CD4-positive, alpha-beta T cell (primary cell): ENCODE data around the gene PCDH9. TPM values are rescaled to one million over a fixed set of nuclear protein-coding genes. Genes with fewer than 3 reads are reported as not detected.

ENCODE experiments used
- ATAC-seq: fragments of 200-7000 bp; cut with Tn5 transposase; one replicate; pipeline ENCODE4 v1.10.0; 2022; ENCODE audit warnings: mild to moderate bottlenecking; ENCODE audit not compliant: poor library complexity
- CTCF ChIA-PET: fragments of 350-600 bp; sonication (Branson Sonifier 250); formaldehyde crosslinking; loops from one replicate; lab custom pipeline; 2021; ENCODE audit warnings: antibody characterized with exemption, inconsistent platforms; lab: Charles Lee
- POLR2A ChIA-PET: fragments of 350-600 bp; sonication (Branson Sonifier 250); formaldehyde crosslinking; loops from one replicate; lab custom pipeline; 2021; ENCODE audit warnings: antibody characterized with exemption, inconsistent platforms; lab: Charles Lee
- DNase-seq, 14 experiments: peaks; one replicate each; pipeline ENCODE4 v3.0.0-alpha.2; 2013 to 2020; ENCODE audit warnings: mixed read lengths in 2 of 14
- H3K27ac ChIP-seq, 2 donors: one replicate each; pipeline versions ENCODE4 v1.5.1 to v1.7.0; 2013; ENCODE audit warnings: low read length in 2 of 2, low read depth in 1 of 2, mild to moderate bottlenecking in 1 of 2
- H3K27me3 ChIP-seq, 2 experiments: 1 replicate in 1 of 2; 2 replicates in 1 of 2; pipeline versions ENCODE4 v1.6.1 to v1.7.0; 2013; ENCODE audit warnings: low read length in 2 of 2, control low read depth in 1 of 2, mild to moderate bottlenecking in 1 of 2, moderate library complexity in 1 of 2; ENCODE audit not compliant: insufficient read depth in 2 of 2, control insufficient read depth in 1 of 2
- H3K36me3 ChIP-seq: one replicate; pipeline ENCODE4 v1.6.1; 2013; ENCODE audit warnings: low read length, control low read depth; ENCODE audit not compliant: insufficient read depth
- H3K4me1 ChIP-seq: one replicate; pipeline ENCODE4 v1.6.1; 2013; ENCODE audit warnings: low read length, control low read depth; ENCODE audit not compliant: insufficient read depth
- H3K4me3 ChIP-seq: one replicate; pipeline ENCODE4 v1.5.1; 2013; ENCODE audit warnings: mild to moderate bottlenecking, low read length, moderate library complexity
- H3K9me3 ChIP-seq, 2 experiments: 1 replicate in 1 of 2; 2 replicates in 1 of 2; pipeline versions ENCODE4 v1.6.1 to v1.7.0; 2013; ENCODE audit warnings: low read length in 2 of 2, mild to moderate bottlenecking in 2 of 2, control low read depth in 1 of 2, moderate library complexity in 1 of 2; ENCODE audit not compliant: control insufficient read depth in 1 of 2, insufficient read depth in 1 of 2
- H3K27ac Mint-ChIP-seq: one replicate; pipeline ENCODE4 v1.8.0; 2020; ENCODE audit warnings: mixed read lengths
- H3K27me3 Mint-ChIP-seq: one replicate; pipeline ENCODE4 v1.8.0; 2021; ENCODE audit warnings: mixed read lengths
- H3K36me3 Mint-ChIP-seq: one replicate; pipeline ENCODE4 v1.8.0; 2021; ENCODE audit warnings: low read depth, mixed read lengths
- H3K4me1 Mint-ChIP-seq: one replicate; pipeline ENCODE4 v1.8.0; 2021; ENCODE audit warnings: low read depth, mixed read lengths
- H3K4me3 Mint-ChIP-seq: one replicate; pipeline ENCODE4 v1.8.0; 2020; ENCODE audit warnings: mild to moderate bottlenecking, mixed read lengths
- H3K9me3 Mint-ChIP-seq: one replicate; pipeline ENCODE4 v1.8.0; 2020; ENCODE audit warnings: mixed read lengths
- CTCF ChIP-seq: fragments of 200-600 bp; IDR thresholded peaks from one replicate; pipeline ENCODE4 v1.8.0; 2022; ENCODE audit warnings: antibody characterized with exemption, mild to moderate bottlenecking
- intact Hi-C, 2 experiments: fragments of 100-400 bp; cut with DNase I in 1 of 2; cut with micrococcal nuclease in 1 of 2; formaldehyde crosslinking; loops; one replicate each; pipeline versions ENCODE4 v1.15.1 to v1.9.0; 2023 to 2025; cut with DNase I, micrococcal nuclease
- total RNA-seq, 174 experiments: library from RNA in 2 of 174; stranded (reverse) in 2 of 174; gene quantifications; one replicate each; pipeline ENCODE4 v1.2.3 and lab custom pipeline; 2021 to 2026

PCDH9 gene
- total RNA-seq, 2 experiments from 2014 or later: 0.08 to 0.19 TPM

GRCh38 chr13:67014399-67014798, 215.7 kb downstream of the PCDH9 start:
- H3K4me1 ChIP-seq: no peaks in the 10 kb centered on the region
- CTCF ChIA-PET: no interaction called here
- no peaks in the 10 kb centered on the region for H3K27me3 ChIP-seq
- no peaks in the 10 kb centered on the region for H3K36me3 ChIP-seq
- peaks cover 0 to 4% of the 10 kb centered on the region in 2 experiments for H3K9me3 ChIP-seq
- Mint-ChIP-seq H3K4me1 (no peaks in the 10 kb centered on the region), H3K27ac (no peak overlapping the region), H3K9me3 (peaks cover 2% of the 10 kb centered on the region), H3K27me3 (no peaks in the 10 kb centered on the region), H3K36me3 (no peaks in the 10 kb centered on the region), H3K4me3 (no peak overlapping the region)
- no peak for TF ChIP-seq CTCF
- no peak overlapping the region for H3K27ac ChIP-seq
- intact Hi-C loops: no loop called here
- no peak for ATAC-seq
- DNase-seq: no peak
- no peak overlapping the region for H3K4me3 ChIP-seq
- POLR2A ChIA-PET: no interaction called here

GRCh38 chr13:67013709-67014108, 216.4 kb downstream of the PCDH9 start:
- POLR2A ChIA-PET: no interaction called here
- H3K27ac ChIP-seq: no peak overlapping the region
- Mint-ChIP-seq H3K36me3 (no peaks in the 10 kb centered on the region), H3K9me3 (peaks cover 2% of the 10 kb centered on the region), H3K4me1 (no peaks in the 10 kb centered on the region), H3K4me3 (no peak overlapping the region), H3K27me3 (no peaks in the 10 kb centered on the region), H3K27ac (no peak overlapping the region)
- no peak for DNase-seq
- H3K36me3 ChIP-seq: no peaks in the 10 kb centered on the region
- ATAC-seq: no peak
- no peaks in the 10 kb centered on the region for H3K4me1 ChIP-seq
- H3K4me3 ChIP-seq: no peak overlapping the region
- H3K9me3 ChIP-seq: no peaks in the 10 kb centered on the region
- CTCF ChIA-PET: no interaction called here
- TF ChIP-seq CTCF: no peak
- H3K27me3 ChIP-seq: no peaks in the 10 kb centered on the region
- intact Hi-C loops: no loop called here

- Mint-ChIP-seq H3K27ac (no peak overlapping the region), H3K4me1 (no peaks in the 10 kb centered on the region), H3K36me3 (no peaks in the 10 kb centered on the region), H3K27me3 (no peaks in the 10 kb centered on the region), H3K4me3 (no peak overlapping the region), H3K9me3 (no peaks in the 10 kb centered on the region)
- ATAC-seq (no peak), DNase-seq (no peak)
- TF ChIP-seq CTCF: no peak
- H3K4me1 ChIP-seq: no peaks in the 10 kb centered on the region
- ChIA-PET POLR2A (no interaction called here), CTCF (no interaction called here)
- H3K27ac ChIP-seq: no peak overlapping the region
- no peaks in the 10 kb centered on the region for H3K36me3 ChIP-seq
- H3K9me3 ChIP-seq: peaks cover 0 to 4% of the 10 kb centered on the region in 2 experiments
- no peak overlapping the region for H3K4me3 ChIP-seq
- intact Hi-C loops: no loop called here
- no peaks in the 10 kb centered on the region for H3K27me3 ChIP-seq
These were observed 222.0 kb downstream of the PCDH9 start for GRCh38 chr13:67008075-67008668.
